GM10847 (cell line): ENCODE measurements around the gene HAP1.
A peak's percentile ranks its signal among the peaks of the same experiment; 100 is the strongest.

Experiments
- POLR2A ChIP-seq: IDR thresholded peaks from 2 replicates; pipeline ENCODE4 v1.6.1; 2011; ENCODE audit not compliant: insufficient read length; ENCODE audit errors: extremely low read depth

HAP1 gene

GRCh38 chr17:41689497-41690299 lies 44.7 kb downstream of the HAP1 start:
- no peak for TF ChIP-seq POLR2A

GRCh38 chr17:41688641-41689496 lies 45.6 kb downstream of the HAP1 start, which contains the start of gene EIF1:
EIF1 (plus strand) TSS chr17:41688885; CDS start chr17:41689039, 154 bp downstream.
- TF ChIP-seq POLR2A, result peak; percentile 99

GRCh38 chr17:41687828-41688640 lies 46.4 kb downstream of the HAP1 start:
- no peak for TF ChIP-seq POLR2A

- no peak for TF ChIP-seq POLR2A
These were observed 48.2 kb downstream of the HAP1 start for GRCh38 chr17:41686281-41686680.

- TF ChIP-seq POLR2A, result no peak
These were observed 50.4 kb downstream of the HAP1 start for GRCh38 chr17:41684035-41684434.

- no peak for TF ChIP-seq POLR2A
These were observed 50.9 kb downstream of the HAP1 start for GRCh38 chr17:41683441-41684007.

- no peak for TF ChIP-seq POLR2A
These were observed 51.8 kb downstream of the HAP1 start for GRCh38 chr17:41682631-41683030.

GRCh38 chr17:41681776-41682175 lies 52.7 kb downstream of the HAP1 start:
- TF ChIP-seq POLR2A, result no peak

- TF ChIP-seq POLR2A, result no peak
These were observed 53.9 kb downstream of the HAP1 start for GRCh38 chr17:41680426-41681040.

GRCh38 chr17:41679740-41680425 lies 54.6 kb downstream of the HAP1 start:
- no peak for TF ChIP-seq POLR2A

- no peak for TF ChIP-seq POLR2A
These were observed 55.3 kb downstream of the HAP1 start for GRCh38 chr17:41678907-41679739.

GRCh38 chr17:41678411-41678906 lies 56.0 kb downstream of the HAP1 start:
- peak; percentile 39 for TF ChIP-seq POLR2A

GRCh38 chr17:41676058-41676419 lies 58.4 kb downstream of the HAP1 start:
- TF ChIP-seq POLR2A, result no peak
